OCI-LY3 (cell line): ENCODE results near the gene C3orf49.

Experiments used
- EZH2phosphoT487 ChIP-seq: fragments of 200-600 bp; shearing (Covaris generic); IDR thresholded peaks from 2 replicates; pipeline ENCODE4 v1.6.1; 2018; ENCODE audit warnings: antibody characterized with exemption, mixed run types, low read depth
- TF ChIP-seq, protein P1 (sequence below): fragments of 200-600, 300-600 bp; sonication (generic); IDR thresholded peaks from 2 replicates; pipeline ENCODE4 v1.5.1; 2014; ENCODE audit warnings: antibody characterized with exemption, low read length, low read depth

- TF ChIP-seq, protein P1, sequence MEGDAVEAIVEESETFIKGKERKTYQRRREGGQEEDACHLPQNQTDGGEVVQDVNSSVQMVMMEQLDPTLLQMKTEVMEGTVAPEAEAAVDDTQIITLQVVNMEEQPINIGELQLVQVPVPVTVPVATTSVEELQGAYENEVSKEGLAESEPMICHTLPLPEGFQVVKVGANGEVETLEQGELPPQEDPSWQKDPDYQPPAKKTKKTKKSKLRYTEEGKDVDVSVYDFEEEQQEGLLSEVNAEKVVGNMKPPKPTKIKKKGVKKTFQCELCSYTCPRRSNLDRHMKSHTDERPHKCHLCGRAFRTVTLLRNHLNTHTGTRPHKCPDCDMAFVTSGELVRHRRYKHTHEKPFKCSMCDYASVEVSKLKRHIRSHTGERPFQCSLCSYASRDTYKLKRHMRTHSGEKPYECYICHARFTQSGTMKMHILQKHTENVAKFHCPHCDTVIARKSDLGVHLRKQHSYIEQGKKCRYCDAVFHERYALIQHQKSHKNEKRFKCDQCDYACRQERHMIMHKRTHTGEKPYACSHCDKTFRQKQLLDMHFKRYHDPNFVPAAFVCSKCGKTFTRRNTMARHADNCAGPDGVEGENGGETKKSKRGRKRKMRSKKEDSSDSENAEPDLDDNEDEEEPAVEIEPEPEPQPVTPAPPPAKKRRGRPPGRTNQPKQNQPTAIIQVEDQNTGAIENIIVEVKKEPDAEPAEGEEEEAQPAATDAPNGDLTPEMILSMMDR: no peak
- no peak for TF ChIP-seq EZH2phosphoT487
These were observed 38.2 kb downstream of the C3orf49 start for GRCh38 chr3:63857311-63857710.
